Measurements from ENCODE around the gene ITGB8. TPM values are rescaled to one million over a fixed set of nuclear protein-coding genes. Genes with fewer than 3 reads are reported as not detected.

ITGB8 gene
- total RNA-seq, 1 donor from 2014 or later: 6.3 TPM

- DNase-seq (ENCODE audit: extremely low read depth, low read depth, low spot score): no peak
These were observed 23.6 kb upstream of the ITGB8 start for GRCh38 chr7:20307119-20307518.

GRCh38 chr7:20307901-20308300 is 22.8 kb upstream of the ITGB8 start:
- no peak for DNase-seq (ENCODE audit: extremely low read depth, low read depth, low spot score)

- no peak for DNase-seq (ENCODE audit: extremely low read depth, low read depth, low spot score)
These were observed 20.4 kb upstream of the ITGB8 start for GRCh38 chr7:20310301-20310700.

- no peak for DNase-seq (ENCODE audit: extremely low read depth, low read depth, low spot score)
These were observed 19.5 kb upstream of the ITGB8 start for GRCh38 chr7:20310963-20311742.

- no peak for DNase-seq (ENCODE audit: extremely low read depth, low read depth, low spot score)
These were observed 19.0 kb upstream of the ITGB8 start for GRCh38 chr7:20311743-20312042.

GRCh38 chr7:20312562-20312961 is 18.1 kb upstream of the ITGB8 start:
- no peak for DNase-seq (ENCODE audit: extremely low read depth, low read depth, low spot score)

GRCh38 chr7:20313626-20314025 is 17.1 kb upstream of the ITGB8 start:
- no peak for DNase-seq (ENCODE audit: extremely low read depth, low read depth, low spot score)

- no peak for DNase-seq (ENCODE audit: extremely low read depth, low read depth, low spot score)
These were observed 16.5 kb upstream of the ITGB8 start for GRCh38 chr7:20314198-20314597.

GRCh38 chr7:20316706-20317105 is 14.0 kb upstream of the ITGB8 start:
- no peak for DNase-seq (ENCODE audit: extremely low read depth, low read depth, low spot score)

GRCh38 chr7:20317413-20317812 is 13.3 kb upstream of the ITGB8 start:
- DNase-seq (ENCODE audit: extremely low read depth, low read depth, low spot score): no peak

GRCh38 chr7:20318933-20319332 is 11.8 kb upstream of the ITGB8 start:
- DNase-seq (ENCODE audit: extremely low read depth, low read depth, low spot score): no peak

- no peak for DNase-seq (ENCODE audit: extremely low read depth, low read depth, low spot score)
These were observed 10.4 kb upstream of the ITGB8 start for GRCh38 chr7:20320322-20320721.

- DNase-seq (ENCODE audit: extremely low read depth, low read depth, low spot score): no peak
These were observed 9.9 kb upstream of the ITGB8 start for GRCh38 chr7:20320786-20321185.

- no peak for DNase-seq (ENCODE audit: extremely low read depth, low read depth, low spot score)
These were observed 7.1 kb upstream of the ITGB8 start for GRCh38 chr7:20323595-20323994.

GRCh38 chr7:20326342-20326741 is 4.4 kb upstream of the ITGB8 start:
- DNase-seq (ENCODE audit: extremely low read depth, low read depth, low spot score): no peak

- no peak for DNase-seq (ENCODE audit: extremely low read depth, low read depth, low spot score)
These were observed 3.6 kb upstream of the ITGB8 start for GRCh38 chr7:20327055-20327454.

GRCh38 chr7:20328027-20328426 is 2.7 kb upstream of the ITGB8 start:
- no peak for DNase-seq (ENCODE audit: extremely low read depth, low read depth, low spot score)

GRCh38 chr7:20328692-20329091 is 2.0 kb upstream of the ITGB8 start:
- DNase-seq (ENCODE audit: extremely low read depth, low read depth, low spot score): no peak

- DNase-seq (ENCODE audit: extremely low read depth, low read depth, low spot score): no peak
These were observed 1.1 kb upstream of the ITGB8 start for GRCh38 chr7:20329389-20330238.

- no peak for DNase-seq (ENCODE audit: extremely low read depth, low read depth, low spot score)
These were observed 519 bp downstream of the ITGB8 start for GRCh38 chr7:20330928-20331909.
